Activated T-cell treated with anti-CD3 and anti-CD28 coated beads for 1 hour (primary cell): ENCODE data around the gene DMRT1.
"Not testable (repeated sequence)": the region's sequence is repeated elsewhere in the genome, so short reads cannot be mapped to it uniquely, and the experiment has no call there.

Experiments used
- DNase-seq: peaks from one replicate; pipeline ENCODE4 v3.0.0-alpha.2; 2020; ENCODE audit warnings: low read depth

The DMRT1 gene

DNA sequence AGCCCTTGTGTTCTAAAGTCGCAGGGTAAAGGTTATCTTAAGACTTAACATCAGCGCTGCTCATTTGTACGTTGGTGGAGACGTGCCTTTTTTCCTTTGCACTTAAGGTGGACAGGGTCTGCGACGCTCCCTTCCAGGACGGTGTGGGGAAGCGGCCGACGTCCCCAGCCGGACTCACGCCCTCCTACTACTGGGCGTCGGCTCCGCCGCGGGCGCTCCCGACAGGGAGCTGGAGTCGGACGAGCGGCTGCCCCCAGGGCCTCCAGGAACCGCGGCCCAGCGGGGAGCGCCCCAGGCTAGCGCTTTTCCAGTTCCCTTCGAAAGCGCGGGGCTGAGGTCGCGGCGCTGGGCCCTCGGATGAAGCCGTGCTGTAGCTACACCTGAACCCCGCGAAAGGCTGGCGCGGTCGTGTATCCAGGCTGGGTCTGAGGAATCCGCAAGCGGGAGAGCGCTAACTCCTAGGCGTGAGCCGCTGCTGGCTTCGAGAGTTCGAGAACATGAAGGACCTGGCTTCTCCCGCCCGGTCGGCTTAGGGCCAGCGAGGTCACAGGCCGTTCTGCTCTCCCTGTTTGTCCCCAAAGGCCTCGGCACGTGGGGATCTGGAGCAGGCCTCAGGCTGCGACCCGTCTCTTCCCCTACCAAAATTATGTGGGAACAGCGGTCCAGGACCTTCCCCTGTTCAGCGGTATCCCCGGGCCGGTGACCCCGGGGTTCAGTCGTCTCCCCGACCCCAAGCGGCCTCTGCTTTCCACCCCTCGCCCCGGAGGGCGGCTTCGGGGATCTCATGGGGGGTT lies 131.2 kb downstream of the DMRT1 start:
- DNase-seq: no peak

DNA sequence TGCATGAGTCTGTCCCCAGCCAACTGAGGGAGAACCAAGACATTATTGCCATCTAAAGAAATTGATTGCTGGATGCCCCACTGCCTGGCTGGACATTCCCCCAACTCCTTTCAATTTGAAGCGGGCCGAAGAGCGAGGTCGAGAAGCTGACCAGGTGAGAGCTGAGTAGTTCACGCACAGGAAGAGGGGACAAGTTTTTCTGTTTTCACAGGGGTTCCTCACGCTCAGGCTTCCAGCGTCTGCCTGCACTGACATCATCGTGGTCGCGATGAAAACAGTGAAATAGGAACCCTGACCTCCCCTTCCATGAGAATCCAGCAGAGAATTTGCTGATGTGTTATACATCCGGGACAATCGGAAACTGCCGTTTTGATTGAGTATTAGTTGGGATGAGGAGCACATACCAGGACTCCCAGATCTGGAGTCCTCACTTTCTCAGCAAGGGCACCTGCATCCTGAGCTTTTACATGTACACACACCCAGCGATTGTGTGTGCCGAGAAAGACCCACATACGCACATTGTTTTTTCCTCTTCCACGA lies 131.9 kb downstream of the DMRT1 start:
- no peak for DNase-seq

DNA sequence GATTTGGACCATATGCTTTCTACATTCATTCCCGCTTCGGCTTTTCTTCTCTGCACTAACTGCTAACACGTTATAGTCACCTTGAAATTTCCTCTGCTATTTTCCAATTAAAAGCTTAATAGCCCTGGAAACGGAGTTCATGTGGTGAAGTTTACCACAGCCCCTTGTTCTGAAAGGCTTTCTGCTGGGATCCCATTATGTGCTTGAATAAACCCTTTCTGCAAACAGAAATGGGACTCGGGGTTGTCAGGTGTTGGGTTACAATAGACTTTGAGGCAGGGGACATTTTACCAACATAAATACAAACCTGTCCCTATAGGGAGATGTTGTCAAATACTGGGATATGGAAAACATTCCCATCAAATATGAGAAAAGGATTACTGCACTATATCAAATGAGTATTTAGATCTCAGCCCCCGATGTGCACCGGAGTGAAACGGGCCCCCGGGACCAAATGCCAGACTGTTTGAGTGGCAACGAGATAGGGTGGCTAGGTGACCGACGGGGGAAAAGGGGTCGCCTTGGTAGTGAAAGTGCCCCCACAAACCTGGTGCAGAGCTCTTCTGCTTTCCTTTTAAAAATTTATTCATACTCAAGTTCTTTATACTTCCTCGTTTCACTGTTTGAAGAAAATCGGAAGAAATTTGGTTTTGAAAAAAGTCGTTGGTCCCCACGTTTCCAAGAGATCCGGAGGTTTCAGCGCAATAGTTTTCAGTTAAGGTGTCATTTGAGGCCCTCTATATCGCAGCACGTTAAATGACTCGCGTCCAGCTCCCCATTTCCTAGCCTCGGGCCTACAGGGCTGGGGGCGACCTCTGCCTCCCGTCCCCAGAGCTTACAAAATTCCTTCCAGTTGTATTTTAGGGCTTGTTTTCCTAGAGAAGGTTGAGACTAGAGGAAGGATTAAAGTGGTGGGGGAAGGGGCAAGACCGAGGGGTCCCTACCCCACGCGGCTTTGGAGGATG lies 132.8 kb downstream of the DMRT1 start:
- no peak for DNase-seq

DNA sequence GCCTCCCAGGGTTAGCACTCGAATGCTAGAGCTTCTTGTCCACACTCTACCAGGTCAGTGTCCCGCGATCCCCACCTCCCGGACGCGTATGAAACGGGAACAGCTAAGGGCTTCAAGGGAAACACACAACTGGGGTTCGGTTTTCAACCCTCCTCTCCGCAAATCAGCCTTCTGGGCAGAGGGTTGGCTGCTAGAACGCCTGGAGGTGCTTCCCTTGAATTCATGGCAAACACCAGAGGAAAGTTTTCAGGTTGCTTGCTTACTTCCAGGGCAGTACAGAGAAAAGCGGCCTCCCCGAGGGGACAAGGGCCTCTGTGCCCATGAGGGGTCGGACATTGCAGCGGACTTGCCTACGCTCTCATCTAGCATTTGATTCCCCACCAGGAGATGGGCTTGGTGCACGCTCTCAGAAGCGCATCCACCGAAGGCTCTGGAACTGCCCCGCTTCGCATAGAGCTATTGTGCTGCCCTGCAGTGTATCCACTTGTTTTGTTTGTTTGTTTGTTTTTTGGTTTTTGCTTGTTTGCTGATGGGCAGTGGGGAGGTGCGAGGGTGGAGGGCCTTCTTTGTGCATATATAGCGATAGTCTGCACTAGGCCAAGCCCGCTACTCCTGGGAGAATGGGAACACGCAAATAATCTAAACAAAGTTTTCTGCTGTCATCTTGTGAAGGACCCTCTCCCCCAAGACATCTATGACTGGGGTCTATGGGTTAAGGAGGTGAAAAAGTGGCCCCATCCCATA lies 133.7 kb downstream of the DMRT1 start:
- no peak for DNase-seq

DNA sequence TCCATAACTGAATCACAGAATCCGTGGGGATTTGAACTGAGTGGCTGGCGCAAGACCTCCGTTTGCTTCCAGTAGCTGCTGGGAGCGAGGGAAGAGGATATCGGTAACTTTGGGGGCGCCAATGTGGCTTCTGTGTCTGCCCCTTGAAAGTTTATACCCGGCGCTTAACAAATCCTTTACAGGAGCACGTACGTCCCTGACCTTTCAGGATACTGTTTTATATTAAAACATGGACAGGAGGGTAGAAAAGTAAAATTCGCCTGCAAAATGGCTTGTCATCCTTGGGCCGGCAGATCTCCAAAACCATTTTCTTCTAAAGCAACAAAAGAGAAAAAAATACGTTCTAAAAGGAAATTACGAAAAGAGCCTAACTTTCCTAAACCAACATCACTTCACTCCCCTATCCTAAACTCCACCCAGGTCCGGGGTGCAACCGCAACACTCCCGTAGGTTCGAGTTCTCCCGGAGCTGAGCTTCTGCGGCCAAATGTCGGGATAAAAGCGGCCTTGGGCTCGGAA lies 134.3 kb downstream of the DMRT1 start:
- no peak for DNase-seq

DNA sequence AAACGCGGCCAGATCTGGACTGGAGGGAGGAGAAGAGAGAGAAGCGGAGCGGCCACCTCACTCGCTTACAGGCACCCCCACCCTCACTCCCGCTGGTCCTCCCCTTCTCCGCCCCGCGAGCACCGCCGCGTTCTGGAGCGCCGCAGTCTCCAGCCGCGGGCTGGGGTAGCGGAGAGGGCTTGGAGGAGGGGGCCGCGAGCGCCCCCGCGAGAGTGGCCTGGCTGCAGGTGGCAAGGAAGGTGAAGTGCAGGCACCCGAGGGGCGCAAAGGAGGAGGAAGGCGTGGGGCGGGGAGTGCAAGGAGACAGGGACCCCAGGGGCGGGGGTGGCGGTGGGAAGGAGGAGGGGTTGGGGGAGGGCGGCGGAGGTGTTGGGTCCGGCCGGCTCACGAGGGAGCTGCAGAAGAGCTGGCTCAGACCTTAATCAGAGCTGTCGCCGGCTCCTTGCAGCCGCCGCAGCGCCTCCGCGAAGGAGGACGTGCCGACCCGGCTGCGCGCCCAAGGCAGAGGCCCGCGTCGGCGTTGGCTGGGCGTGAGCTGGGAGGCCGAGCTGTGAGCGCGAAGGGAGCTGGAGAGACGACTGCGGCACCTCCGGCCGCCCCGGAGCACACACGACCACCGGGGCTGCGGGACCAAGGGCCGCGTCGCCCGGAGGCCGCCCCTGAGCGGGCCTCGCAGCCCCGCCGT lies 134.9 kb downstream of the DMRT1 start, which contains the start of gene DMRT3:
TSS of gene DMRT3 (plus strand) at position 398 of the 685 bp plus-strand sequence. CDS start 347 bp downstream, outside the sequence.
- no peak for DNase-seq

DNA sequence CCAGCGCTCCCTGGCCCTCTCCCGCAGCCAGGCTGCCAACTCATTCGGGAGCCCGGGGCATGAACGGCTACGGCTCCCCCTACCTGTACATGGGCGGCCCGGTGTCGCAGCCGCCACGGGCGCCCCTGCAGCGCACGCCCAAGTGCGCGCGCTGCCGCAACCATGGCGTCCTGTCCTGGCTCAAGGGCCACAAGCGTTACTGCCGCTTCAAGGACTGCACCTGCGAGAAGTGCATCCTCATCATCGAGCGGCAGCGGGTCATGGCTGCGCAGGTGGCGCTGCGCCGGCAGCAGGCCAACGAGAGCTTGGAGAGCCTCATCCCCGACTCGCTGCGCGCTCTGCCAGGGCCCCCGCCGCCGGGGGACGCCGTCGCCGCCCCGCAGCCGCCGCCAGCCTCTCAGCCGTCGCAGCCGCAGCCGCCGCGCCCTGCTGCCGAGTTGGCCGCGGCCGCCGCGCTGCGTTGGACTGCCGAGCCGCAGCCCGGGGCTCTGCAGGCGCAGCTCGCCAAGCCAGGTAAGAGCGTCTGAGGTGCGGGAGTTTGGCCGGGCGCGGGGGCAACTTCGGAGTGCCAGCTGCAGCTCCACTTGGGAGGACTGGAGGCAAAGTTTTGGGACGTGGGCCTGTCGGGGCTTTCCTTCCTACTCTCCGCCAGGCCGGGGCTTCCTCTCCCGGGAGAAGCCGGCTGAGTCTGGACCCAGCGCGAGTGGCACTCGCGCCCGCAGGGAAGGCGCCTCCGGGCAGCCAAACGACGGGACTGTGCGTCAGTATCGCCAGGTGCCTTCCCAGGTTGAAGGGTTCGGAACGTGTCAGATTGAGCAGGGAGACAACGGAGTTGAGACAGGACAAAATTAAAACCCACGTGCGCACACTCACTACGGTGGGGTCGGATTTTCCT lies 135.7 kb downstream of the DMRT1 start:
- no peak for DNase-seq

DNA sequence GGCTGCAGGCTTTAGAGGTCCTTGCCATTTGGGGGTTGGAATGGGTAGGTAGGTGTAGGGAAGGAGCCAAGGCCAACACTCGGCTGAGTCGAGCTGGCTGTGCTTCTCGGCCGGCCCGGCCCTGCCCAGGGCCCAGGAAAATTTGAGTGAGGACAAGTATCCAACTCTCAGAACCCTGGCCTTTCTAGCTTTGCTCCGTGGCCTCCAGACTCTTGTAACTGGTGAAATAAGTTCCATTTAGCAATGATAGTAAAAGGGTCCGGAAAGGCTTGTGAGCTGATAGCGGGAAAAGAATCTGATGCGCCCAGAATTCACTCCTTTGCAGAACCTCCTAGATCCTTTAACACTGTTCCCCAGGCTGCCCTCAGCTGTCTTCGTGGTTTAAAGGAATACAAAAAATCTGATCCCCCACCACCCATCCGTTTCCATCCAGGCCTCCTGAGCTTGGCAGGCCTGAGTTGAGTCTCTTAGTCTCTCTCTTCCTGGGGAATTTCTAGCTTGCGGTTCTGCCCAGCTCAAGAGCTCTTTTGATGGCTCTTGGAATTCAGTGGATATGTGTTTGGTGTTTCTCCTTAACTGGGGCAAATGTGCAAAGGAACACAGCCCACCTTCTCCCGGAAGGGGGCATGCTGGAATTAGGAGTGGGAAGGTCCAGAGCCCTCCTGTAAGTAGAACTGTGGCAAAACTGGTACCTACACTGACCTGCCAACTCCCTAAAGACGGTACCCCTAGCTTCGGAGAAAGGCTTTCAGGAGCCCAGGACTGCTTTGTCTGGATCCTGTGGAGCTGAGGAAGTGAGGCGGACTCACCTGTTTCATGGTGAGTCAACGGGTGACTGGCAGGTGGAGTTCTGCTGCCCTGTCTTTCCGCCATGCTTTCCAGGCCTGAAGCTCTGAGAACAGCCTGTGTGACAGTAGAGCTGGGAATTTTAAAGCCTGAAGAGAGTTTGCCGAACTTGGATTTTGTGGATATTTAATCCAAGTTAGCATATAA lies 136.6 kb downstream of the DMRT1 start:
- DNase-seq: no peak

DNA sequence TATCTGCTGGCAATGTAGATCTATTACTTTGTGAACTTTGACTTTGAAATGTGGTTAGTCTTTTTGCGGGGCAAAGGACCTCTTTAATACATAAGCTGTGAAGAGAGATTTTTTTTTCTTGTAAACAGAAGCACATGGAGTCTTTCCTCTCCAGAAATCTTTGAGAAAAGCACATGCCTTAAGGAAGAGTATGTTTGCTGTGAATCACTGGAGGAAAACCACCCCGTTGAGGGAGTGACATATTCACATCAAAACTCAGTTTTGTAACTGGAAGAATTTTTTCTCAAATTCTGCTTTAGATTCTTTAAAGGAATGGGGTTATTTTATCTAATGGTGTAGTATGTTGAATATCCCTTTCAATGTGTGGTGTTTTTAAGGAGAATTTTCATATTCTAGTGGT lies 138.5 kb downstream of the DMRT1 start:
- DNase-seq: no peak

DNA sequence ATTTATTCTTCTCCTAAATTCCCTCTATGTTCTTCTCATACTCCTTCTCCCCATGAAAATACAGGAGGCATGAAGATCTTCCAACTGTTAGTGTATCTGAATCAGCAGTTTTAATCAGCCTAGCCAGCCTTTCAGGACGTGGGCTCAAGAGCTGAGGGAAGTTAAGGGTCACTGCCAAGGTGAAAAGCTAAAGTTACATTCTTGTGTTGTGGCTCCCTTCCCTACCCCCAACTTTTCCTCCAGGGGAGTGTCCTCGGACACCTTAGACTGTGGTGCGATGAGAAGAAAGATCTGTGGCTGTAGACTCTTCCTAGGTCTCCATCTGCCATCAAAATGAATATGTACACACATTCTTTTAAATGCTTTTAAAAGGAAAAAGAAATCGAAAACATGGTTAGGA lies 139.1 kb downstream of the DMRT1 start:
- no peak for DNase-seq

DNA sequence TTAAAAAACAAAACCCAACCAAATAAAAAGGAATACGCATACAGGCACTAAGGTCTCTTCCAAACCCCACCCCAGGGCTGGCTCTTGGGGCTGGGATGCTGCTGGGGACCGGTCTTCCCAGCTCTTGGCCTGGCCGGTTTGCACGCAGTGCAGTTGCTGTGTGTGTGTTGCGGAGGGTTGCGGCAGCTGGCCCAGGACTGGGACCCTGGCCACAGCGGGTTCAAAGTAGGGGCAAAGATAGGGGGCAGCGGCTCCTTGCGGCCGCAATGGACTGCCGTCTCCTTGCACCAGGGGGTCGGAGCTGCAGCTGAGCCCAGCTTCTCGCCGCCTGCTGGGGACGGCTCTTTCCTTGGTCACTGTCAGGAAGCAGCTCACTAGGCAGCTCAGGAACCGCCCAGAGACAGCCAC lies 140.0 kb downstream of the DMRT1 start:
- DNase-seq: no peak

DNA sequence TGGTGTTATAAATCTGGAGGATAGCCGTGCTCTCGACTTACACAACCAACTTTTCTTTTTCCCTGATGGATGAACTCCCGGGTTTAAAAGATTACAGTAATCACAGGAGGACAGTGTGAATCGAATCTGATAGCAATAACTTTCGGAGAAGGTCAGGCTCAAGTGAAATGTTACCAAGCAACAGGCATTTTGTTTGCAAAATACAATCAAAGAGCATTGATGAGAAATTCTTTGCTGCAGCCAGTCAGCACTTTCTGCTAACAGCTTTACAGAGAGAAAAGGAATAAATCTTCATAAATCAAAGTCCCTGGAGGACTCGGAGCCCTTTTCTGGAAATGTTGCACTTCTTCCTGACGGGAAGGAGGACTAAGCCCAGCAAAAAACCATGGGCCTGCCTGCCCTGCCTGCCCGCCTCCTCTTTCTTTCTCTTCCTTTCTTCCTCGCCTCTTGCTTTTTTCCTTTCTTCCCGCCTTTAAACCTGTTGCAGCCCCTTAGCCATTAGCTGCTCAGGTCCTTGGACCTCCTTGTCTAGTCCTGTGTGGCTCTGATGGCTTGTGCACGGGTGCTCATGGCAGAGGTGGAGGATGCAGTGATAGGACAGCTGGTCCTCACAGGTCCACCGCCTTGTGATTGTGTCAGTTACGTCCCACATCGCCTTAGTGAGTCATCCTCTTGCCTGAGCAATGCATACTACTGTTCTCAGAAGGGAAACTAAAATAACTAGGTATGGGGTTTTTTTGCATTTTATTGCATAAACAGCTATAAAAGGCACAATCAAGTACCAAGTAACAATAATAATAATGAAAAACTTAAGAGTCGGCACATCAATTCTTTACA lies 141.1 kb downstream of the DMRT1 start:
- DNase-seq: no peak

DNA sequence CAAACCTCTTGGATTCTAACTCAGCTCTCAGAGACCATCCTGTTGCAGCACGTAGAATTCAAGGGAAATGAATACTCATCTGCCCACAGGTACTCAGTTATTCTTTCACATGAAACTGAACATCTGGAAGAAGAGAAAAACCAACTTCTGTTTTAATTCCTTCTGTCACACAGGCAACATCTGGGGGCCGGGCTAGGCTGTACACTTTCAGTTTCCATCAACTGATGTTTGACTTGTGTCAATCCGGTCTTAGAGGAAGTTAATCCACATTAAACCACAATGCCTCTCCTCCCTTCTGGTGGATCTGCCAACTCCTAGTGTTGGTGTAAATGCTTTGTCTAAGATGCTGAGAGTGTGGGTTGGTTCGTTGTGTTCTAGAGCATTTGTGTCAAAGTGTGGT lies 152.5 kb downstream of the DMRT1 start:
- no peak for DNase-seq

DNA sequence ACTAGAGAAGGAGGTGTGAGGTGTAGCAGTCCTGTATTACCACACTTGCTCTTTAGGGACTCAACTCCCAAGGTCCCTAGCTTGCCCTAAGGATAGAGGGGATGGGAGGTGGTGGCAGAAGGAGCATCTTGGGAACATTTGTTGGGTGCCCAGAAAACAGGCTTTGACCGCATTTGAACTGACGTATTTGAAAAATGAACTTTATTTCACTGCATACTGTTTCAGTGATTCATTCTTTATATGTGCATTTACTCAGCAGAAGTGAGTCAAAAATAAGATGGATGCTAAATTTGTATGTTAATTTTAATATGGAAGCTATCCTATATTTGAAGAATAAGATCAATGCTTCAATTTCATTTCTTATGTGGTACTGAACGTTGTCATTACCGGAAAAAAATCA lies 153.7 kb downstream of the DMRT1 start:
- DNase-seq: no peak

DNA sequence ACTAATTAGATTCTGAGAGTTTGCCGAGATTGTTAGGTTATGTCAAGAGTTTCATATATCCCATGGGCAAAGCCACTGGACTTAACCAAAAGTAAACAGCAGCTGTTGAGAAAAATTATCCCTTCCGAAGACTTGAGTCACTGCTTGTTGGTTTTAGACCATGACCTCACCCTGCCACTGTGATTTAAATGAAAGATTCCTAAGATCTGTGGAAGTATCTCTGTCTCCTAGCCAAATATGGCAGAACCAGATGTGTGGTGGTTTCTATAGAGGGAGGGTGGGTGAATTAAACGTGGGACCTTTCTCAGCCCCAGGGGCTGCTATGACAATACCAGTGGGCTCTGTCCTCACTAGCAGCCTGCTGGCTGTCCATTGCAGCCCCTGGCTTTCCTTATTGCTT lies 154.3 kb downstream of the DMRT1 start:
- no peak for DNase-seq

DNA sequence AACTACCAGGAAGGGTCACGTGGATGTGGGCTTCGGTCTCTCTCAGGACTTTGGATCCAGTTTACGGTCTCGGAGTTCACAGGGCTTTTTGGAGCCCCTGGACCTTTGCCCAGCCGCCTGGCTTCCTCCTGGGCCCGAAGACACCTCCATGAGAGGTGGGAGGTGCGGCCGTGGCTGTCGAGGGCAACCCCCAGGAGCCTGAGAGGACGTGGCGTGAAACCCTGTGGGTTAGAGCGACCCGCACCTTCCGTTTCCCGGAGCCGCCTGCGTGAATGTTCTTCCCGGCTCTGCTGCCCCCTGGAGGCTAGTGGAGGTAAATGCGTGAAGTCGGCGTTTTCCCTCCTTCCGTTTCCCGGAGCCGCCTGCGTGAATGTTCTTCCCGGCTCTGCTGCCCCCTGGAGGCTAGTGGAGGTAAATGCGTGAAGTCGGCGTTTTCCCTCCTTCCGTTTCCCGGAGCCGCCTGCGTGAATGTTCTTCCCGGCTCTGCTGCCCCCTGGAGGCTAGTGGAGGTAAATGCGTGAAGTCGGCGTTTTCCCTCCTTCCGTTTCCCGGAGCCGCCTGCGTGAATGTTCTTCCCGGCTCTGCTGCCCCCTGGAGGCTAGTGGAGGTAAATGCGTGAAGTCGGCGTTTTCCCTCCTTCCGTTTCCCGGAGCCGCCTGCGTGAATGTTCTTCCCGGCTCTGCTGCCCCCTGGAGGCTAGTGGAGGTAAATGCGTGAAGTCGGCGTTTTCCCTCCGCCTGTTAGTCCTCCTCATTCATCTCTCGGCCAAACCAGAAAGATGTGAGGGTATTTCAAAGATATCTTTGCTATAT lies 157.0 kb downstream of the DMRT1 start:
- not testable (repeated sequence) for DNase-seq

DNA sequence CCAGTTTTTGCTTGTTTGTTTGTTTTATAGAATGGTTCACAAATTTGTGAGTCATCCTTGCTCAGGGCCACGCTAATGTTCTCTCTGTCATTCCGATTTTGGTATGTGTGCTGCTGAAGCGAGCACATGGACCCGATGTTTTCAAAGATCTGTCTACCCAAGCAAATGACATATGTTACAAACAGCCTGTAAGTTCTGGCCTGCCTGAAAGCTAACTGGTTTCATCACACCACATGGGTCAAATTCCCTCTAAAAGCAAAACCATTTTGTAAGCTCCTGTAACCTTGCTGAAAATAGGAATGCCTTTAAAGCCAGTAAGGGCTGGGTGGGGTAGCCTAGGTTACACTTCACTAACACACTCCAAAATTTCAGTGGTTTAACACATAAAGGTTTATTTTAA lies 160.3 kb downstream of the DMRT1 start:
- no peak for DNase-seq
